ENCODE measurements around the gene SCN1B. TPM values are rescaled to one million over a fixed set of nuclear protein-coding genes. Genes with fewer than 3 reads are reported as not detected.

SCN1B gene
- 1 to 10 TPM; 2.3 to 4.5 TPM for total RNA-seq

GRCh38 chr19:35030257-35031071, at the start of gene SCN1B:
Gene SCN1B (plus strand): TSS chr19:35030470. CDS start chr19:35030821, 351 bp downstream.

GRCh38 chr19:34999498-35000337, 30.6 kb upstream of the SCN1B start, which contains the start of gene GRAMD1A:
Gene GRAMD1A (plus strand): TSS chr19:35000323. CDS start chr19:35000479, 156 bp downstream.

GRCh38 chr19:35041548-35042055, 11.3 kb downstream of the SCN1B start, which contains the start of gene HPN:
Gene HPN (plus strand): TSS chr19:35041721. CDS start chr19:35042507, 786 bp downstream.

Other genes starting within 250 kb of the SCN1B start
- gene ZNF30, start 103.6 kb upstream of the SCN1B start, total RNA-seq = 1 to 10 TPM; 2.1 to 3.0 TPM
- 1 to 10 TPM; 4.8 to 6.3 TPM for gene ZNF792, start 66.2 kb upstream of the SCN1B start, total RNA-seq
- 10 to 100 TPM; 23.1 to 27.6 TPM for gene GRAMD1A, start 30.1 kb upstream of the SCN1B start, total RNA-seq
- gene HPN, start 11.3 kb downstream of the SCN1B start, total RNA-seq = under 1 TPM; 0.33 to 0.34 TPM
- 1 to 10 TPM; 1.0 to 4.0 TPM for gene FXYD3, start 85.4 kb downstream of the SCN1B start, total RNA-seq
- gene LGI4, start 104.6 kb downstream of the SCN1B start, total RNA-seq = 1 to 10 TPM in 1 of 2 donors, under 1 TPM in 1; 0.33 to 1.4 TPM
- gene FXYD1, start 108.4 kb downstream of the SCN1B start, total RNA-seq = not detected
- not detected for gene FXYD7, start 112.8 kb downstream of the SCN1B start, total RNA-seq
- 10 to 100 TPM; 11.7 to 20.6 TPM for gene FXYD5, start 124.3 kb downstream of the SCN1B start, total RNA-seq
- not detected for gene FAM187B, start 198.3 kb downstream of the SCN1B start, total RNA-seq
- under 1 TPM; 0.34 to 0.67 TPM for gene LSR, start 218.5 kb downstream of the SCN1B start, total RNA-seq
- gene USF2, start 238.5 kb downstream of the SCN1B start, total RNA-seq = 10 to 100 TPM; 69.9 to 82.6 TPM